ENCODE results near the gene ADGRL3.

The ADGRL3 gene

DNA sequence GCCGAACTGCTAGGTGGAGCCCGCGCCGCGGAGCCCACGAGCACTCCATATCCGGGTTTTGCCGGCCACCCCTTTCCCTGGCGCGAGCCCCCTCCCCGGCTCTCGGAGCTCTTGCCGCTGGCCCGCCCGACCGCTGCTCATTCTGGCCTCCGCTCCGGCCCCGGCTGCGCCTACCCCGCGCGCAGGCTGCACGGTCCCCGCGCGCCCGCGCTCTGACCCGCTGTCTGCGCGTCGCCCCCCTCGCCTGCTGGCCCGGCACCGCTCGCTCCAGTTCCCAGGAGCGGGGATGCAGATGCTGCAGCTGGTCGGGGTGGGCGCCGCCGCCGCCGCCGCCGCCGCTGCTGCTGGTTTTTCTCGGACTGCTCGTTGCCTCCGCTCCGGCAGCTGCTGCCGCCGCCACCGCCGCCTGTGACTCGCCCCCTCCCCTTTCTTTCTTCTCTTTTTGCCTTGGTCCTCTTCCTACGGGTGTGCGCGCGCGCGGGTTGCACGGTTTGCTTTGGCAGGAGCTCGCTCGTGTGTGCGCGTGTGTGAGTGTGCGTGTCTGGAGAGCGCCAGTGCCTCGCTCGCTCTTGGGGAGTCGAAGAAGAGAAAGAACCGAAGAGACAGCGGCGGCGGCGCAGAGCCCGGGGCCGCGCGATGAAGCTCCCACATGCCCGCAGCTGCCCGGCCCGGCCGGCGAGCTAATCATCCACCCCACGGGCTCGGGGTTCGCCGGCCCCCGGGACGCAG is at the start of gene ADGRL3:
TSS of gene ADGRL3 (plus strand) at position 140 of the 729 bp plus-strand sequence.
- TF ChIP-seq, protein P1, sequence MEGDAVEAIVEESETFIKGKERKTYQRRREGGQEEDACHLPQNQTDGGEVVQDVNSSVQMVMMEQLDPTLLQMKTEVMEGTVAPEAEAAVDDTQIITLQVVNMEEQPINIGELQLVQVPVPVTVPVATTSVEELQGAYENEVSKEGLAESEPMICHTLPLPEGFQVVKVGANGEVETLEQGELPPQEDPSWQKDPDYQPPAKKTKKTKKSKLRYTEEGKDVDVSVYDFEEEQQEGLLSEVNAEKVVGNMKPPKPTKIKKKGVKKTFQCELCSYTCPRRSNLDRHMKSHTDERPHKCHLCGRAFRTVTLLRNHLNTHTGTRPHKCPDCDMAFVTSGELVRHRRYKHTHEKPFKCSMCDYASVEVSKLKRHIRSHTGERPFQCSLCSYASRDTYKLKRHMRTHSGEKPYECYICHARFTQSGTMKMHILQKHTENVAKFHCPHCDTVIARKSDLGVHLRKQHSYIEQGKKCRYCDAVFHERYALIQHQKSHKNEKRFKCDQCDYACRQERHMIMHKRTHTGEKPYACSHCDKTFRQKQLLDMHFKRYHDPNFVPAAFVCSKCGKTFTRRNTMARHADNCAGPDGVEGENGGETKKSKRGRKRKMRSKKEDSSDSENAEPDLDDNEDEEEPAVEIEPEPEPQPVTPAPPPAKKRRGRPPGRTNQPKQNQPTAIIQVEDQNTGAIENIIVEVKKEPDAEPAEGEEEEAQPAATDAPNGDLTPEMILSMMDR (IDR thresholded peaks at IDR 0.05; ENCODE audit: low read length) = no peak
- no peak for TF ChIP-seq EZH2 (IDR thresholded peaks at IDR 0.05; ENCODE audit: borderline replicate concordance, low read length)
- Histone ChIP-seq H4K20me1 (ENCODE audit: insufficient read depth, low read length) (no peaks in the 10 kb centered on the region), H3K4me3 (ENCODE audit: low read depth, low read length, poor library complexity, severe bottlenecking) (no peak within 1 kb of the TSS), H3K36me3 (ENCODE audit: insufficient read depth, low read length) (no peaks in the 10 kb centered on the region), H3K4me1 (ENCODE audit: insufficient read depth, low read length, severe bottlenecking) (no peaks in the 10 kb centered on the region), H3K4me2 (ENCODE audit: low read length) (no peak within 1 kb of the TSS), H3K27ac (ENCODE audit: low read depth, low read length, poor library complexity, severe bottlenecking) (no peak within 1 kb of the TSS), H3F3A (ENCODE audit: insufficient read depth, low read length) (no peaks in the 10 kb centered on the region), H2AFZ (ENCODE audit: low read length) (no peak within 1 kb of the TSS), H3K9me2 (ENCODE audit: low read depth, low read length) (no peaks in the 10 kb centered on the region), H3K9ac (ENCODE audit: low read length) (no peak within 1 kb of the TSS), H3K79me2 (ENCODE audit: insufficient read depth, low read length) (no peaks in the 10 kb centered on the region), H3K9me3 (ENCODE audit: low read length) (no peaks in the 10 kb centered on the region), H3K27me3 (ENCODE audit: insufficient read depth, low read length) (no peaks in the 10 kb centered on the region)

GRCh38 chr4:61152433-61152832 is 47.7 kb upstream of the ADGRL3 start:
- Histone ChIP-seq H3K9ac (ENCODE audit: low read length) (no peak overlapping the region), H2AFZ (ENCODE audit: low read length) (no peak overlapping the region), H3K4me2 (ENCODE audit: low read length) (no peak overlapping the region), H3K36me3 (ENCODE audit: insufficient read depth, low read length) (no peaks in the 10 kb centered on the region), H4K20me1 (ENCODE audit: insufficient read depth, low read length) (no peaks in the 10 kb centered on the region), H3K4me3 (ENCODE audit: low read depth, low read length, poor library complexity, severe bottlenecking) (no peak overlapping the region), H3F3A (ENCODE audit: insufficient read depth, low read length) (no peaks in the 10 kb centered on the region), H3K27me3 (ENCODE audit: insufficient read depth, low read length) (no peaks in the 10 kb centered on the region), H3K9me3 (ENCODE audit: low read length) (no peaks in the 10 kb centered on the region), H3K27ac (ENCODE audit: low read depth, low read length, poor library complexity, severe bottlenecking) (no peak overlapping the region), H3K4me1 (ENCODE audit: insufficient read depth, low read length, severe bottlenecking) (no peaks in the 10 kb centered on the region), H3K9me2 (ENCODE audit: low read depth, low read length) (no peaks in the 10 kb centered on the region), H3K79me2 (ENCODE audit: insufficient read depth, low read length) (no peaks in the 10 kb centered on the region)
- no peak for TF ChIP-seq EZH2 (IDR thresholded peaks at IDR 0.05; ENCODE audit: borderline replicate concordance, low read length)
- TF ChIP-seq, protein P1 (IDR thresholded peaks at IDR 0.05; ENCODE audit: low read length) = no peak

- Histone ChIP-seq H3K4me3 (ENCODE audit: low read depth, low read length, poor library complexity, severe bottlenecking) (no peak overlapping the region), H3K9me2 (ENCODE audit: low read depth, low read length) (no peaks in the 10 kb centered on the region), H3K4me2 (ENCODE audit: low read length) (no peak overlapping the region), H3K27me3 (ENCODE audit: insufficient read depth, low read length) (no peaks in the 10 kb centered on the region), H3K79me2 (ENCODE audit: insufficient read depth, low read length) (no peaks in the 10 kb centered on the region), H3K27ac (ENCODE audit: low read depth, low read length, poor library complexity, severe bottlenecking) (no peak overlapping the region), H4K20me1 (ENCODE audit: insufficient read depth, low read length) (no peaks in the 10 kb centered on the region), H3K36me3 (ENCODE audit: insufficient read depth, low read length) (no peaks in the 10 kb centered on the region), H3K9ac (ENCODE audit: low read length) (no peak overlapping the region), H3K4me1 (ENCODE audit: insufficient read depth, low read length, severe bottlenecking) (no peaks in the 10 kb centered on the region), H2AFZ (ENCODE audit: low read length) (no peak overlapping the region), H3K9me3 (ENCODE audit: low read length) (no peaks in the 10 kb centered on the region), H3F3A (ENCODE audit: insufficient read depth, low read length) (no peaks in the 10 kb centered on the region)
- TF ChIP-seq EZH2 (IDR thresholded peaks at IDR 0.05; ENCODE audit: borderline replicate concordance, low read length) = no peak
- TF ChIP-seq, protein P1 (IDR thresholded peaks at IDR 0.05; ENCODE audit: low read length) = no peak
Observed at GRCh38 chr4:61160478-61160877, 39.6 kb upstream of the ADGRL3 start.

Measured in OCI-LY1 (cell line).